ENCODE results near the gene SMARCD1. TPM values are rescaled to one million over a fixed set of nuclear protein-coding genes. Genes with fewer than 3 reads are reported as not detected.
A peak's percentile ranks its signal among the peaks of the same experiment; 100 is the strongest.

SMARCD1 gene
- total and polyA plus RNA-seq, 12 donors, result 22.9 to 65.0 (median 48.9) TPM

- H3K9me3 ChIP-seq (replicated peaks in 1 of 3), result no peaks in the 10 kb centered on the region
- no peak overlapping the region for H3K27ac ChIP-seq
- no peaks in the 10 kb centered on the region for H3K36me3 ChIP-seq (replicated peaks in 1 of 2)
- H3K4me1 ChIP-seq (replicated peaks in 1 of 2), result peaks cover 11 to 14% of the 10 kb centered on the region in 2 donors
- DNase-seq, result no peak
- intact Hi-C loops (cut with DNase I), result loop anchor here (5.0 to 10.0 kb wide), 4 partner anchors 87 to 195 kb away; partner anchors contain the start of gene AQP6 (in 1 of the 2)
- H3K4me3 ChIP-seq, result no peak overlapping the region
- TF ChIP-seq CTCF (IDR thresholded peaks at IDR 0.05) (no peak), POLR2A (IDR thresholded peaks at IDR 0.05) (no peak)
- 68 to 75% (median 72%) methylated on average over 9 to 12 of the region's 12 CpGs for WGBS, 4 donors
- peaks cover 6% of the 10 kb centered on the region for H3K27me3 ChIP-seq
Observed at GRCh38 chr12:50059440-50060119, 25.6 kb upstream of the SMARCD1 start.

- DNase-seq, result no peak
- TF ChIP-seq POLR2A (IDR thresholded peaks at IDR 0.05) (no peak), CTCF (IDR thresholded peaks at IDR 0.05) (no peak)
Observed at GRCh38 chr12:50060120-50060468, 25.0 kb upstream of the SMARCD1 start.

GRCh38 chr12:50061171-50061570 lies 24.0 kb upstream of the SMARCD1 start:
- H3K27ac ChIP-seq, result no peak overlapping the region
- no peaks in the 10 kb centered on the region for H3K9me3 ChIP-seq (replicated peaks in 1 of 3)
- no peak overlapping the region for H3K4me3 ChIP-seq
- peak in 1 of 7 donors; percentile 19 for DNase-seq
- no peaks in the 10 kb centered on the region for H3K27me3 ChIP-seq
- H3K36me3 ChIP-seq (replicated peaks in 1 of 2), result no peaks in the 10 kb centered on the region
- intact Hi-C loops (cut with DNase I), result loop anchor here in 1 of 2 donors (5.0 kb wide), 1 partner anchor 89 kb away; the partner anchor contains the start of gene AQP6
- TF ChIP-seq CTCF (IDR thresholded peaks at IDR 0.05), result no peak
- TF ChIP-seq POLR2A (IDR thresholded peaks at IDR 0.05), result no peak
- 64 to 88% (median 84%) methylated on average over 2 of the region's 2 CpGs for WGBS, 4 donors
- peaks cover 9 to 11% of the 10 kb centered on the region in 2 donors for H3K4me1 ChIP-seq (replicated peaks in 1 of 2)

More at GRCh38 chr12:50060120-50060468, 25.0 kb upstream of the SMARCD1 start:
- Histone ChIP-seq H3K27me3 (peaks cover 6% of the 10 kb centered on the region), H3K4me3 (no peak overlapping the region), H3K27ac (no peak overlapping the region), H3K9me3 (replicated peaks in 1 of 3) (no peaks in the 10 kb centered on the region), H3K36me3 (replicated peaks in 1 of 2) (no peaks in the 10 kb centered on the region), H3K4me1 (replicated peaks in 1 of 2) (peaks cover 11 to 14% of the 10 kb centered on the region in 2 donors)
- intact Hi-C loops (cut with DNase I), result loop anchor here in 1 of 2 donors (5.0 kb wide), 1 partner anchor 88 kb away; the partner anchor contains the start of gene AQP6
- 66 to 94% (median 79%) methylated on average over 3 to 4 of the region's 4 CpGs for whole genome bisulfite sequencing, 4 donors

GRCh38 chr12:50061946-50062686 lies 23.0 kb upstream of the SMARCD1 start:
- TF ChIP-seq POLR2A (IDR thresholded peaks at IDR 0.05) (no peak), CTCF (IDR thresholded peaks at IDR 0.05) (no peak)
- no peak for DNase-seq
- H3K9me3 ChIP-seq (replicated peaks in 1 of 3), result no peaks in the 10 kb centered on the region
- 65 to 75% (median 72%) methylated on average over 6 of the region's 6 CpGs for WGBS, 4 donors
- H3K36me3 ChIP-seq (replicated peaks in 1 of 2), result no peaks in the 10 kb centered on the region
- intact Hi-C loops (cut with DNase I), result loop anchor here in 1 of 2 donors (5.0 kb wide), 1 partner anchor 90 kb away; the partner anchor contains the start of gene AQP6
- H3K4me3 ChIP-seq, result no peak overlapping the region
- peaks cover 0 to 6% of the 10 kb centered on the region in 2 donors for H3K4me1 ChIP-seq (replicated peaks in 1 of 2)
- no peaks in the 10 kb centered on the region for H3K27me3 ChIP-seq
- H3K27ac ChIP-seq, result no peak overlapping the region

All from adrenal gland (tissue), 12 donors.